ENCODE results near the gene JMJD1C. TPM values are rescaled to one million over a fixed set of nuclear protein-coding genes. Genes with fewer than 3 reads are reported as not detected.

Gene JMJD1C
- total RNA-seq, 1 experiment from 2014 or later, result 89.7 TPM

DNA sequence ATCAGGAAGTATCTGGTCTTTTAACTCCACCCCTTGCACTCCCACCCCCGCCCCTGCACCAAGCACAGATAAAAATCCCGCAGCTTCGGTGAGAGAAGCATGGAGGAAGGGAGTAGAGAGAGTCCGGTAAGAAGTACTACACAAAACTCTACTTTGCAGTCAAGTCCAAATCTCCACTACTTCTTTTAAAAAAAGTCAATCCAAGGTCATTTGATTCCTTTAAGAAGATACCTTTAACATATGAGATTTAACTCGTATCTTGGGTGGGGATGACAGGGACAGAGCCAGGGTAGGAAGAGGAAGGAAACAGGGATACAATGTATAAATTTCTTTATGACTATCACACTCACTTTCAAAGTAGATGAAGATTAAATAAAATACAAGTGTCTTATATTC, 200.6 kb downstream of the JMJD1C start:
- Mint-ChIP-seq H3K27me3 (ENCODE audit: insufficient read depth, unreplicated experiment) (no peaks in the 10 kb centered on the region), H3K4me3 (ENCODE audit: unreplicated experiment) (peak overlapping the region; percentile 85), H3K36me3 (ENCODE audit: insufficient read depth, unreplicated experiment) (peaks cover 40% of the 10 kb centered on the region), H3K4me1 (ENCODE audit: low read depth, unreplicated experiment) (peaks cover 16% of the 10 kb centered on the region), H3K9me3 (ENCODE audit: unreplicated experiment) (no peaks in the 10 kb centered on the region), H3K27ac (ENCODE audit: unreplicated experiment) (peak overlapping the region; percentile 88)
- H3K36me3 ChIP-seq (ENCODE audit: control insufficient read depth, insufficient read depth, low read length), result peaks cover 1% of the 10 kb centered on the region; the same call in 1 of the 2 replicates
- DNase-seq, result peak in 1 of 2 experiments; percentile 48
- intact Hi-C loops (cut with micrococcal nuclease; ENCODE audit: unreplicated experiment), result loop anchor here (5.0 kb wide), 1 partner anchor 502 kb away; no protein-coding TSS in a partner anchor
- no peaks in the 10 kb centered on the region for H3K9me3 ChIP-seq
- no peak for TF ChIP-seq CTCF (IDR thresholded peaks at IDR 0.05; ENCODE audit: insufficient read depth in 1 of 2, low read depth in 1 of 2, low read length in 1 of 2, severe bottlenecking in 1 of 2, unreplicated experiment in 1 of 2)
- H3K27me3 ChIP-seq (replicated peaks; ENCODE audit: control insufficient read depth, insufficient read depth, low read length), result no peaks in the 10 kb centered on the region
- H3K4me1 ChIP-seq, result peaks cover 22% of the 10 kb centered on the region
- ChIA-PET POLR2A (interaction anchor here (0.5 to 0.6 kb wide), 3 partner anchors 11 to 418 kb away, joined by 3 to 4 read pairs (median 3); no protein-coding TSS in a partner anchor), CTCF (no interaction called here)
- H3K4me3 ChIP-seq (ENCODE audit: low read depth, low read length), result peak overlapping the region; percentile 54
- BruUV-seq (replicated peaks), result no TSS peak

- peaks cover 40% of the 10 kb centered on the region for H3K36me3 Mint-ChIP-seq (ENCODE audit: insufficient read depth, unreplicated experiment)
- no TSS peak for BruUV-seq (replicated peaks)
- intact Hi-C loops (cut with micrococcal nuclease; ENCODE audit: unreplicated experiment), result loop anchor here (5.0 kb wide), 1 partner anchor 503 kb away; no protein-coding TSS in a partner anchor
- no peaks in the 10 kb centered on the region for H3K27me3 Mint-ChIP-seq (ENCODE audit: insufficient read depth, unreplicated experiment)
- H3K9me3 Mint-ChIP-seq (ENCODE audit: unreplicated experiment), result no peaks in the 10 kb centered on the region
- CTCF ChIA-PET, result no interaction called here
- peak overlapping the region; percentile 88 for H3K27ac Mint-ChIP-seq (ENCODE audit: unreplicated experiment)
- peaks cover 14% of the 10 kb centered on the region for H3K4me1 Mint-ChIP-seq (ENCODE audit: low read depth, unreplicated experiment)
- peak overlapping the region; percentile 85 for H3K4me3 Mint-ChIP-seq (ENCODE audit: unreplicated experiment)
- Histone ChIP-seq H3K36me3 (ENCODE audit: control insufficient read depth, insufficient read depth, low read length) (peaks cover 1% of the 10 kb centered on the region; the same call in 1 of the 2 replicates), H3K4me1 (peaks cover 27% of the 10 kb centered on the region), H3K9me3 (no peaks in the 10 kb centered on the region), H3K27me3 (replicated peaks; ENCODE audit: control insufficient read depth, insufficient read depth, low read length) (no peaks in the 10 kb centered on the region), H3K4me3 (ENCODE audit: low read depth, low read length) (peak overlapping the region; percentile 54)
- DNase-seq, result no peak
- no peak for TF ChIP-seq CTCF (IDR thresholded peaks at IDR 0.05; ENCODE audit: insufficient read depth in 1 of 2, low read depth in 1 of 2, low read length in 1 of 2, severe bottlenecking in 1 of 2, unreplicated experiment in 1 of 2)
- POLR2A ChIA-PET, result interaction anchor here (0.5 to 0.6 kb wide), 3 partner anchors 10 to 418 kb away, joined by 3 to 4 read pairs (median 3); no protein-coding TSS in a partner anchor
Measured at GRCh38 chr10:63264617-63265221, 201.1 kb downstream of the JMJD1C start.

GRCh38 chr10:63262430-63263073, 203.2 kb downstream of the JMJD1C start:
- H3K9me3 Mint-ChIP-seq (ENCODE audit: unreplicated experiment), result no peaks in the 10 kb centered on the region
- H3K4me3 Mint-ChIP-seq (ENCODE audit: unreplicated experiment), result no peak overlapping the region
- CTCF ChIA-PET, result interaction anchor here (0.7 kb wide), 1 partner anchor 96 kb away, joined by 9 read pairs; no protein-coding TSS in a partner anchor
- POLR2A ChIA-PET, result no interaction called here
- no peak for DNase-seq
- H3K36me3 ChIP-seq (ENCODE audit: control insufficient read depth, insufficient read depth, low read length), result peaks cover 1% of the 10 kb centered on the region; the same call in 1 of the 2 replicates
- peaks cover 20% of the 10 kb centered on the region for H3K4me1 Mint-ChIP-seq (ENCODE audit: low read depth, unreplicated experiment)
- peaks cover 36% of the 10 kb centered on the region for H3K4me1 ChIP-seq
- peaks cover 25% of the 10 kb centered on the region for H3K36me3 Mint-ChIP-seq (ENCODE audit: insufficient read depth, unreplicated experiment)
- H3K9me3 ChIP-seq, result no peaks in the 10 kb centered on the region
- intact Hi-C loops (cut with micrococcal nuclease; ENCODE audit: unreplicated experiment), result no loop called here
- H3K4me3 ChIP-seq (ENCODE audit: low read depth, low read length), result no peak overlapping the region
- H3K27me3 Mint-ChIP-seq (ENCODE audit: insufficient read depth, unreplicated experiment), result no peaks in the 10 kb centered on the region
- no peak overlapping the region for H3K27ac Mint-ChIP-seq (ENCODE audit: unreplicated experiment)
- TF ChIP-seq CTCF (IDR thresholded peaks at IDR 0.05; ENCODE audit: insufficient read depth in 1 of 2, low read depth in 1 of 2, low read length in 1 of 2, severe bottlenecking in 1 of 2, unreplicated experiment in 1 of 2), result no peak
- BruUV-seq (replicated peaks), result no TSS peak
- no peaks in the 10 kb centered on the region for H3K27me3 ChIP-seq (replicated peaks; ENCODE audit: control insufficient read depth, insufficient read depth, low read length)

Data from Caco-2 (cell line).